Measurements from ENCODE around the gene PKM. TPM values are rescaled to one million over a fixed set of nuclear protein-coding genes. Genes with fewer than 3 reads are reported as not detected.
"Not testable (repeated sequence)": the region's sequence is repeated elsewhere in the genome, so short reads cannot be mapped to it uniquely, and the experiment has no call there.

PKM gene
- polyA plus RNA-seq, 3 donors, result 681 to 786 (median 709) TPM

- DNase-seq (ENCODE audit: low read depth in 3 of 3, low spot score in 2 of 3), result no peak
These were observed 50.9 kb downstream of the PKM start for GRCh38 chr15:72179950-72180581.

- no peak for DNase-seq (ENCODE audit: low read depth in 3 of 3, low spot score in 2 of 3)
These were observed 51.9 kb downstream of the PKM start for GRCh38 chr15:72178976-72179585.

- DNase-seq (ENCODE audit: low read depth in 3 of 3, low spot score in 2 of 3), result no peak
These were observed 54.2 kb downstream of the PKM start for GRCh38 chr15:72176743-72177142.

- DNase-seq (ENCODE audit: low read depth in 3 of 3, low spot score in 2 of 3), result no peak
These were observed 54.8 kb downstream of the PKM start for GRCh38 chr15:72176159-72176558.

DNA sequence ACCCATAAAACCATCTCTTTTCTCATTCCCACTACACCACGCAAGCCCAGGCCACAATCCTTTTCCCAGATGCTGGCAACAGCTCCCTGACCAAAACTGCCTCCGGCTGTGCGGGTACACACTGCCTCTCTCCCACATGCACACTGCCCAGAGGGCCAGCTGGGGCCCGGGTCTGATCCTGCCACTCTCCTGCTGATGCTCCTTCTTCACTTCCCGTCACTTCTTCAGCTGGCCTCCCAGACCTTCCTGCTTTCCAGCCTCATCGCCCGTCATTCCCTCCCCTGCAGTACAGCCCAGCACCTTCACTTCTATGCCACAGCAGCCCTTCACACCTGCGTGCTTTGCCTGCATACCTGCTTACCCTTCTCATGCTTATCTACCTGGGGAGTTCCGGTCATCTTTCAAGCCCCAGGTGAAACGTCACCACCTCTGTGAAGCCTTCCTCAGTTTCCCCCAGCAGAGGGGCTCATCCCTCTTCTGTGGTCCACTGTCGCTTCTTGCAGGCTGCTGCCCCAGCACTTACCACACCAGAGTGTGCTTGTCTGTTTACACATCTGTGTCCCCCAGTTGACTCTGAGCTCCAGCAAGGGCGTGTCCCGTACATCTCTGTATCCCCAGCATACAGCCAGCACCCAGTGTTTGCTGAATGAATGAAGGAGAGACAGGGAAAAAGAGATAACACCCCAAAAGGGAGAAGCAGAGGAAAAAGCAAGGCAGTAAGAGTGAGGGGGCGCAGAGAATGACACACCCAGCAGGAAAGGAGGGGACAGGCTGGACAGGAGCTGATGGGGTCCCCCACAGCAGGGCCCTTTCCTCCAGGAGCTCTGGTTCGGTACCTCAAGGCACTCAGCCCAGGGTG is 55.6 kb downstream of the PKM start:
- no peak for DNase-seq (ENCODE audit: low read depth in 3 of 3, low spot score in 2 of 3)

DNA sequence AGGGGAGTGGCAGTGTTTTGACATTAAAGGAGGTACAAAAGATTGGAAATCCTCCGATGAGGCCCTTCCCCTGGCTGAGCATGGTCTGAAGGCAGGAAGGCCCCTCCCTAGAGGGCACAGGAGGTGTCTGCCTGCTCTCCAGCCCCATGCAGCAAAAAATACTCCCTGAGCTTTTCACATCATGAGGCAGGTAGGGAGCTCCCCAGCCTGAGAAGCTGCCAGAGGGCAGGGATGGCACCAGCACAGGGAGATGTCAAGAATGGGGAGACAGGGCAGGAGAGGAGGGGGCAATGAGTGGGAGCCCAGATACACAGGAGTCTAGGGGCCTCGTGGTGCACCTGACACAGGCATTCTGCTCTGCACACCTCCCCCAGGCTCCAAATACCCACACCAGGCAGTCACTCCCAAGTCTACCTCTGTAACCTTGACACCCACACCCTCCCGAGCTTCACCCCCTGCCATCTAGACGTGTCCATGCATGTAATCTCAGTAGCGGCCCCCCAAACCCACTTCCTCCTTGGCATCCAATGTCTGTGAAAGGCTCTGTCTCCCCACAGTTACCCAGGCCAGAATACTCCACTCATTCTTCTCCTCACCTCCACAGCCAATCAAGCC is 56.3 kb downstream of the PKM start:
- no peak for DNase-seq (ENCODE audit: low read depth in 3 of 3, low spot score in 2 of 3)

- no peak for DNase-seq (ENCODE audit: low read depth in 3 of 3, low spot score in 2 of 3)
These were observed 57.0 kb downstream of the PKM start for GRCh38 chr15:72173864-72174550.

DNA sequence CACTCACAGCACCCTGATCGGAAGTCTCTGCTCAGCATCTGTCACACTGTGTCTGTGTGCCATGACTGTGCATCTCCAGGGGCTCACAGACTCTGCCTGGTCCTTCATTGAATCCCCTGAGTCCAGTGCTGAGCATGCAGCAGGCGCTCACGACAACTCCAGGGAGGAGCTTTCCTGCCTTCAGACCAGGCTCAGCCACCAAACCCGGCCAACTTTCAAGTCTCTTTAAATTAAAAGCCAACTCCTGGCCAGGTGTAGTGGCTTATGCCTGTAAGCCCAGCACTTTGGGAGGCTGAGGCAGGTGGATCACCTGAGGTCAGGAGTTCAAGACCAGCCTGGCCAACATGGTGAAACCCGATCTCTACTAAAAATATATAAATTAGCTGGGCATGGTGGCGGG is 57.6 kb downstream of the PKM start:
- no peak for DNase-seq (ENCODE audit: low read depth in 3 of 3, low spot score in 2 of 3)

DNA sequence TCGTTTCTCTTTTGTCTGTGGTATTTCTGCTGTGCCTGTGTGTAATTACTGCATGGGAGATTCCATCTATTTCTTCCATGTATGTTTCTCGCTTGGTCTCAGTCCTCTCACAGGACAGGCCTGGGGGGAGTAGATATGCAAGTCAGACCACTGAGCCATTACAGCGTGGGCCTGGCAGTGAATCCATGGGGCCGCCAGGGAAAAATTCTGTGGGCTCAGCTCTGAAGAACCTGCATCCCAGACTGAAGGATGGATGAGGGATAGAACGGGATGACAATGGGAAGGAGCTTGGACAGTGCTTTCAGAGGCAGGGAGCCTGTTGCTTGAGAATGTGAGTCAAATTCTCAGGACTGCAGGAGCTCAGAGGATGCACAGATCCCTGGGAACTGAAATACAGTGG is 58.2 kb downstream of the PKM start:
- no peak for DNase-seq (ENCODE audit: low read depth in 3 of 3, low spot score in 2 of 3)

- not testable (repeated sequence) for DNase-seq (ENCODE audit: low read depth in 3 of 3, low spot score in 2 of 3)
These were observed 59.0 kb downstream of the PKM start for GRCh38 chr15:72171978-72172377.

DNA sequence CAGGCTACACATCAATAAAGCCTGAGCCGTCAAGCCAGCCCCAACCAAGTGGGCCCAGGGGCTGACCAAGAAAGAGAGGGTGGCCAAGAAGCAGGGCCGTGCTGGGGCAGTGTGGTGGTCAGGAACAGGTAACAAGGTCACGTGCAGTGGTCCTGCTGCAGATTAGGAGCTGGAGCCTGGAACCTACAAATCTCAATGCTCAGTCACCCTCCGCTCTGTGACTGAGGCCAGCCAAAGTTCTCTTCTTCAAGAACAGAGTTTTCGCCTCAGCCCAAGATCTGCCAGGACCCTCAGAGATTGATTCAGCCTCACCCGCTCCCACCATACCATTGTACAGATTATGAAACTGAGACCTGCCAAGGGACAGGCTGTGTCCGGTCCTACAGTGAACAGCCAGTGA is 60.3 kb downstream of the PKM start:
- no peak for DNase-seq (ENCODE audit: low read depth in 3 of 3, low spot score in 2 of 3)

GRCh38 chr15:72169921-72170611 is 60.9 kb downstream of the PKM start:
- no peak for DNase-seq (ENCODE audit: low read depth in 3 of 3, low spot score in 2 of 3)

- DNase-seq (ENCODE audit: low read depth in 3 of 3, low spot score in 2 of 3), result no peak
These were observed 61.6 kb downstream of the PKM start for GRCh38 chr15:72169236-72169920.

- DNase-seq (ENCODE audit: low read depth in 3 of 3, low spot score in 2 of 3), result no peak
These were observed 62.2 kb downstream of the PKM start for GRCh38 chr15:72168808-72169190.

GRCh38 chr15:72168131-72168807 is 62.7 kb downstream of the PKM start:
- no peak for DNase-seq (ENCODE audit: low read depth in 3 of 3, low spot score in 2 of 3)

- no peak for DNase-seq (ENCODE audit: low read depth in 3 of 3, low spot score in 2 of 3)
These were observed 63.5 kb downstream of the PKM start for GRCh38 chr15:72167445-72167844.

DNA sequence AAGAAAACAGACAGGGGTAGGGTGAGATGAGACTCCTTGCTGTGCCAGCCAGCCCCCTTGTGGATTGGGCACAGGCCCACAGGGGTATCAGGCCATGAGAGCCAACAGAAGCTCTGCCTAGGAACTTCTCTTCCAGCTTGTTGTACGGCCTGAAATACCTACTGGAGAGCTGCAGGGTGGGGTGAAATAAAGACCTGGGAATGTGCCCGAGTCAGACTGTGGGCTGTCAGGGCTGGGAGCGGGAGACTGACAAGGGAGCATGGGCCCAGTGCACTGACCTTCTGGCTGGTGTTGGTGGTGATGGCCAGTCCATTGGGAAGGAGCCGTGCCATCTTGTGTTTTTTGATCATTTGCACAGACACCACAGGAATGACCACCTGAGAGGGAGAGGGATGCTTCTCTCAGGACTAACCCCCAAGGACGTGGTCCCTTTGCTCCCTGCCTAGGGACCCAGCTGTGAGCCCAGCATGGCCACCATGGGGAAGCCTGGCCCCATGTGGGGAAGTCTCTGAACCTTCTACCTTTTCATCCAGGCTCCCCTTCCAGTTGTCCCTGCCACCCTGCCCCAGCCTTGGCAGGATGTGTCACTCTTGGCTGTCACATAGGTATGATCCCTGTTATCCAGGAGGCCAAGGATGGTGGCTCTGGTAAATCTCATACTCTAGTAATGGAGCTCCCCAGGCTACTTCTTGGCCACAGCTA is 64.1 kb downstream of the PKM start:
- DNase-seq (ENCODE audit: low read depth in 3 of 3, low spot score in 2 of 3), result no peak

DNA sequence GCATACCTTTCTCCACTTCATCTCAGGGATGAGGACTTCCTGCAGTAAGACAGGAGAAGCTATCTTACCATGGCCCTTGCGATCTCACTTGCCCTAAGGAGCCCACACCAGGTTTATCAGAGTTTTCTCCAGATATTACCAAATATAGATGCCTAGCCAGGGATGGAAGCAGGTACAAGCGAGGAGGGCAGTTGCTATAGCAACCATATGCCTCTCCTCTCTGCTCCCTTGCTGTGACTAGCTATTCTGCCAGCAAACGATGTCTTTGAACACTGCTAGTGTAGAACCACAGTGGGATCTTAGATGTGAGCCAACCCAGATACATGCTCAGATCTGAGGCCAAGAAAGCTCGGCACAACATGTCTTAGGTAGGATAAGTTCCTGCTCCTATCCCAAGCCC is 67.3 kb downstream of the PKM start:
- no peak for DNase-seq (ENCODE audit: low read depth in 3 of 3, low spot score in 2 of 3)

GRCh38 chr15:72162569-72162968 is 68.4 kb downstream of the PKM start:
- no peak for DNase-seq (ENCODE audit: low read depth in 3 of 3, low spot score in 2 of 3)

Data from right renal cortex interstitium (tissue), 3 donors.